Measurements from ENCODE around the gene ANLN.

Gene ANLN

GRCh38 chr7:36416251-36416650 is 26.6 kb downstream of the ANLN start:
- H3K4me3 ChIP-seq (ENCODE audit: low read depth, low read length): no peak overlapping the region
- TF ChIP-seq CTCF (IDR thresholded peaks at IDR 0.05; ENCODE audit: low read depth, low read length): no peak

GRCh38 chr7:36420307-36420706 is 30.6 kb downstream of the ANLN start:
- H3K4me3 ChIP-seq (ENCODE audit: low read depth, low read length): no peak overlapping the region
- TF ChIP-seq CTCF (IDR thresholded peaks at IDR 0.05; ENCODE audit: low read depth, low read length): no peak

- no peak for TF ChIP-seq CTCF (IDR thresholded peaks at IDR 0.05; ENCODE audit: low read depth, low read length)
- H3K4me3 ChIP-seq (ENCODE audit: low read depth, low read length): no peak overlapping the region
These were observed 32.4 kb downstream of the ANLN start for GRCh38 chr7:36422072-36422471.

GRCh38 chr7:36423633-36424032 is 34.0 kb downstream of the ANLN start:
- TF ChIP-seq CTCF (IDR thresholded peaks at IDR 0.05; ENCODE audit: low read depth, low read length): no peak
- H3K4me3 ChIP-seq (ENCODE audit: low read depth, low read length): no peak overlapping the region

GRCh38 chr7:36430186-36430585 is 40.5 kb downstream of the ANLN start:
- no peak for TF ChIP-seq CTCF (IDR thresholded peaks at IDR 0.05; ENCODE audit: low read depth, low read length)

GRCh38 chr7:36430881-36431280 is 41.2 kb downstream of the ANLN start:
- H3K4me3 ChIP-seq (ENCODE audit: low read depth, low read length): no peak overlapping the region
- no peak for TF ChIP-seq CTCF (IDR thresholded peaks at IDR 0.05; ENCODE audit: low read depth, low read length)

More at GRCh38 chr7:36430186-36430585, 40.5 kb downstream of the ANLN start:
- no peak overlapping the region for H3K4me3 ChIP-seq (ENCODE audit: low read depth, low read length)

GRCh38 chr7:36438211-36438610 is 48.5 kb downstream of the ANLN start:
- TF ChIP-seq CTCF (IDR thresholded peaks at IDR 0.05; ENCODE audit: low read depth, low read length): no peak
- no peak overlapping the region for H3K4me3 ChIP-seq (ENCODE audit: low read depth, low read length)
